Measurements from ENCODE around the gene SEMA4G.

SEMA4G gene

GRCh38 chr10:101007915-101008822 is 38.9 kb downstream of the SEMA4G start:
- no peak for DNase-seq

DNA sequence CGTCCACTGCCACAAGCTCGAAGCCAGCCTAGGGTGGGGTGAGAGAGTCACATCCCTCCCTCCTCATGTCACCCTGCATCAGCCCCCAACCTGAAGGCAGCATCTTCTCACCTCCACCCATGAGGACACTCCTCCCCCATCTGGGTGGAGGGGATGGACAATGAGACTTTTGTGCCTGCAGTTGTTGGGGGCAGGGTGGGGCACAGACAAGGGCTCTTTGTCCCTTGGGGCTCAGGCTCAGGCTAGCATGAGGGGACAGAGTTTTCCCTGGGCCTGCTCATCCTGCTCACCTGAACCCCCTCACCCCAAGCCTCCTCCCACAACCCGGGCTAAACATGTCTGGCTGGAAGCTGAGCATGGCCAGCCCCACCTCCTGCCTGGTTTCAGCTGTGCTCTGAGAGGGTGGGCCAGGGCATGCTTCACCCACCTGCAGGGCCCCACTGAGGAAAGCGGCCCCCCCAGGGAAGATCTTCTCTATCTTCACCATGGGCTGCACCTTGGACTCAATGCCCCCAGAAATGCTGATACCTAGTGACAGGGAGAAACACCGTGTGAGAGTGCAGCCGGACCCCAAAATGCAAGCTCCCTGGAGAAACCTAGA is 39.6 kb downstream of the SEMA4G start:
- DNase-seq = no peak

DNA sequence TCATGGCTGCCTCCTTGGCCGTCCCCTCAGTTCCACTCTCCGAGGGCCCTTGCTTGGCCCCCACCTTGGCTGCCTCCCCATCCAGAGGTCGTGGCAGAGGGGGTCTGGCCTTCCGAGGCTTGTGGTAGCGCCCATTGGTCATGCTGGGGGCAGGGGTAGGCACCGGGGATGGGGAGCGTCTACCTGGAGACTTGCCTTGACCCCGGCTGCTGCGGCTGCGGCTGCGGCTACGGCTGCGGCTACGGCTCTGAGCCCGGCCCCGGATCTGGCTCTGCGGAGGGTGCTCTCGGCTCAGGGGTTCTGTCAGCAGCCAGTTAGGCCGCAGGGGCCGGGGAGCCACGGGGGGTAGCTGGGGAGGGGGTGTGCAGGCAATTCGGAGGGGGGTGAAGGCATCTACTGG is 41.0 kb downstream of the SEMA4G start:
- DNase-seq = no peak

GRCh38 chr10:101011517-101012423 is 42.5 kb downstream of the SEMA4G start:
- no peak for DNase-seq

- peak; percentile 94 for DNase-seq
Observed at GRCh38 chr10:101012525-101013364, 43.4 kb downstream of the SEMA4G start.

- DNase-seq = no peak
Observed at GRCh38 chr10:101013365-101013825, 44.1 kb downstream of the SEMA4G start.

DNA sequence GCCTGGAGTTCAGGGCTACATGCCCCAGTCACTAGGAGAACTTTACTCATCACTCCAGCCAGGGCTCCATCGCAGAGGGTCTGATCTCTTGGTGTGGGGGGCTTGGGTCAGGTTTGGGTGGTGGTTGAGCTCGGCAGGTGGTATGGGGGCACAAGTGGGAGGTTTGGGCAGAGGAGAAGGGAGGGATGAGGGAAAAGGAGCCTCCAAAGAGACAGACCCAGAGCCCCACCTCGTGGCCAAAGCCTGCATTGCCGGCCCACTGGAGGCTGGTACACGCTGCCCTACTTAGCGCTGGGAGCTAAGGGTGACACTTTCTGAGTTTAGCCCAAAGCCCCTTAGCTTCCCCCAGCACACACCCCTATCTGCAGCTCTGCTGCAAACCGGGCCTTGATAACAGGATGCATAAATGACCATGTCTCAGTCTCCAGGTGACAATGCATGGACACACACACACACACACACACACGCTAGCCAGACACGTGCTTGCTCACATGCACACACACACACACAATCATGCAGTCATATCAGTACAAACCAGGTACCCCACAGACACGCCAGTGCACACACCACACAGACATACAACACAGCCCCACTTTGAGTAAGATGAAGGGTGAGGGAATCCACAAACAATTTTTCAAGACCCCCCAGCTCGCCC is 45.1 kb downstream of the SEMA4G start:
- peak; percentile 61 for DNase-seq

- DNase-seq = peak; percentile 89
Observed at GRCh38 chr10:101014966-101015581, 45.8 kb downstream of the SEMA4G start.

GRCh38 chr10:101015582-101015973 is 46.3 kb downstream of the SEMA4G start:
- DNase-seq = no peak

GRCh38 chr10:101016814-101017213 is 47.5 kb downstream of the SEMA4G start:
- DNase-seq = no peak

GRCh38 chr10:101018118-101018599 is 48.9 kb downstream of the SEMA4G start:
- DNase-seq = no peak

- peak; percentile 79 for DNase-seq
Observed at GRCh38 chr10:101018600-101019439, 49.5 kb downstream of the SEMA4G start.

Measured in fibroblast of upper back skin (primary cell).